ENCODE data around the gene NNAT.
"Not testable (repeated sequence)": the region's sequence is repeated elsewhere in the genome, so short reads cannot be mapped to it uniquely, and the experiment has no call there.

The NNAT gene

GRCh38 chr20:37550101-37550920, 29.3 kb downstream of the NNAT start:
- H3K9me3 ChIP-seq (ENCODE audit: control insufficient read depth in 1 of 2, low read length in 2 of 2); H3K4me3 ChIP-seq (ENCODE audit: low read depth in 1 of 2, low read length in 2 of 2); H3K4me1 ChIP-seq (ENCODE audit: control insufficient read depth in 1 of 2, insufficient read depth in 2 of 2, low read length in 2 of 2); H3K36me3 ChIP-seq (ENCODE audit: control insufficient read depth in 1 of 2, insufficient read depth in 2 of 2, low read length in 2 of 2); H3K27ac ChIP-seq (ENCODE audit: low read length); H3K27me3 ChIP-seq (ENCODE audit: low read depth, low read length): not testable (repeated sequence)

DNA sequence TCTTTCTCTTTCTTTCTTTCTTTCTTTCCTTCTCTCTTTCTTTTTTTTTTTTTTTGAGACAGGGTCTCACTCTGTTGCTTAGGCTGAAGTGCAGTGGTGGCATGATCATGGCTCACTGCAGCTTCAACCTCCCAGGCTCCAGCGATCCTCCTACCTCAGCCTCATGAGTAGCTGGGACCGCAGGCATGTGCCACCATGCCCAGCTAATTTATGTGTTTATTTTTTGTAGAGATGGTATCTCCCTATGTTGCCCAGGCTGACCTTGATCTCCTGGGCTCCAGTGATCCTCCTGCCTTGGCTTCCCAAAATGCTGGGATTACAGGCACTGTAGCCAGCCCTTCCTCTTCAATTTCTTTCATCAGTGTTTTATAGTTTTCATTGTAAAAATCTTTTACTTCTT, 30.6 kb downstream of the NNAT start:
- H3K4me3 ChIP-seq (ENCODE audit: low read depth in 1 of 2, low read length in 2 of 2); H3K9me3 ChIP-seq (ENCODE audit: control insufficient read depth in 1 of 2, low read length in 2 of 2); H3K4me1 ChIP-seq (ENCODE audit: control insufficient read depth in 1 of 2, insufficient read depth in 2 of 2, low read length in 2 of 2); H3K27me3 ChIP-seq (ENCODE audit: low read depth, low read length); H3K27ac ChIP-seq (ENCODE audit: low read length); H3K36me3 ChIP-seq (ENCODE audit: control insufficient read depth in 1 of 2, insufficient read depth in 2 of 2, low read length in 2 of 2): not testable (repeated sequence)

GRCh38 chr20:37552415-37552814, 31.4 kb downstream of the NNAT start:
- no peak overlapping the region for H3K4me3 ChIP-seq (ENCODE audit: low read depth in 1 of 2, low read length in 2 of 2)
- no peak overlapping the region for H3K27ac ChIP-seq (ENCODE audit: low read length)
- no peaks in the 10 kb centered on the region for H3K27me3 ChIP-seq (ENCODE audit: low read depth, low read length)

GRCh38 chr20:37554721-37555298, 33.8 kb downstream of the NNAT start:
- not testable (repeated sequence) for H3K4me3 ChIP-seq (ENCODE audit: low read depth in 1 of 2, low read length in 2 of 2); H3K27me3 ChIP-seq (ENCODE audit: low read depth, low read length); H3K4me1 ChIP-seq (ENCODE audit: control insufficient read depth in 1 of 2, insufficient read depth in 2 of 2, low read length in 2 of 2); H3K9me3 ChIP-seq (ENCODE audit: control insufficient read depth in 1 of 2, low read length in 2 of 2); H3K27ac ChIP-seq (ENCODE audit: low read length); H3K36me3 ChIP-seq (ENCODE audit: control insufficient read depth in 1 of 2, insufficient read depth in 2 of 2, low read length in 2 of 2)

More at GRCh38 chr20:37552415-37552814, 31.4 kb downstream of the NNAT start:
- Histone ChIP-seq H3K36me3 (ENCODE audit: control insufficient read depth in 1 of 2, insufficient read depth in 2 of 2, low read length in 2 of 2) (no peaks in the 10 kb centered on the region), H3K4me1 (ENCODE audit: control insufficient read depth in 1 of 2, insufficient read depth in 2 of 2, low read length in 2 of 2) (no peaks in the 10 kb centered on the region), H3K9me3 (ENCODE audit: control insufficient read depth in 1 of 2, low read length in 2 of 2) (no peaks in the 10 kb centered on the region)

DNA sequence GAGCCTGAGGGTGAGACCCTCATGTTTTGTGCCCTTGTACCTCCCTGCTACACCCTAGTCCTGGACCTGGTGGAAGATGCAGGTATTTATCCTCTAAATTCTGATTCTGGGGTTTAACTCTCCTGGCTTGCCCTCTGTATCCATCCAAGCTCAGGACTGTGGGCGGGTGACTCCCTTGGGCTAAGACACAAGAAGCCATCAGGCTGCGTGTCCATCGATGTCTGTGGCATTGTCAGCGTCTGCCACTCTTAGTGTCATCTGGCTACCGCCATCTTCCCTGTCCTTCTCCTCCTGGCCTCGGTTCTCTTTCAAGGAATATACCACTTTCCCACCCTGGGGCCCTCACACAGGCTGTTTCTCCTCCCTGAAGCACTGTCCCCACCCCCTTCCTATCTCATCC, 35.5 kb downstream of the NNAT start:
- Histone ChIP-seq H3K27ac (ENCODE audit: low read length) (no peak overlapping the region), H3K4me3 (ENCODE audit: low read depth in 1 of 2, low read length in 2 of 2) (no peak overlapping the region), H3K36me3 (ENCODE audit: control insufficient read depth in 1 of 2, insufficient read depth in 2 of 2, low read length in 2 of 2) (no peaks in the 10 kb centered on the region), H3K27me3 (ENCODE audit: low read depth, low read length) (no peaks in the 10 kb centered on the region), H3K4me1 (ENCODE audit: control insufficient read depth in 1 of 2, insufficient read depth in 2 of 2, low read length in 2 of 2) (no peaks in the 10 kb centered on the region), H3K9me3 (ENCODE audit: control insufficient read depth in 1 of 2, low read length in 2 of 2) (no peaks in the 10 kb centered on the region)

GRCh38 chr20:37558306-37558705, 37.3 kb downstream of the NNAT start:
- no peaks in the 10 kb centered on the region for H3K4me1 ChIP-seq (ENCODE audit: control insufficient read depth in 1 of 2, insufficient read depth in 2 of 2, low read length in 2 of 2)
- H3K27me3 ChIP-seq (ENCODE audit: low read depth, low read length), result no peaks in the 10 kb centered on the region
- H3K9me3 ChIP-seq (ENCODE audit: control insufficient read depth in 1 of 2, low read length in 2 of 2), result no peaks in the 10 kb centered on the region
- no peaks in the 10 kb centered on the region for H3K36me3 ChIP-seq (ENCODE audit: control insufficient read depth in 1 of 2, insufficient read depth in 2 of 2, low read length in 2 of 2)
- no peak overlapping the region for H3K4me3 ChIP-seq (ENCODE audit: low read depth in 1 of 2, low read length in 2 of 2)
- H3K27ac ChIP-seq (ENCODE audit: low read length), result no peak overlapping the region

- peaks cover under 1% of the 10 kb centered on the region for H3K27me3 ChIP-seq (ENCODE audit: low read depth, low read length)
These were observed 37.7 kb downstream of the NNAT start for GRCh38 chr20:37558779-37559178.

DNA sequence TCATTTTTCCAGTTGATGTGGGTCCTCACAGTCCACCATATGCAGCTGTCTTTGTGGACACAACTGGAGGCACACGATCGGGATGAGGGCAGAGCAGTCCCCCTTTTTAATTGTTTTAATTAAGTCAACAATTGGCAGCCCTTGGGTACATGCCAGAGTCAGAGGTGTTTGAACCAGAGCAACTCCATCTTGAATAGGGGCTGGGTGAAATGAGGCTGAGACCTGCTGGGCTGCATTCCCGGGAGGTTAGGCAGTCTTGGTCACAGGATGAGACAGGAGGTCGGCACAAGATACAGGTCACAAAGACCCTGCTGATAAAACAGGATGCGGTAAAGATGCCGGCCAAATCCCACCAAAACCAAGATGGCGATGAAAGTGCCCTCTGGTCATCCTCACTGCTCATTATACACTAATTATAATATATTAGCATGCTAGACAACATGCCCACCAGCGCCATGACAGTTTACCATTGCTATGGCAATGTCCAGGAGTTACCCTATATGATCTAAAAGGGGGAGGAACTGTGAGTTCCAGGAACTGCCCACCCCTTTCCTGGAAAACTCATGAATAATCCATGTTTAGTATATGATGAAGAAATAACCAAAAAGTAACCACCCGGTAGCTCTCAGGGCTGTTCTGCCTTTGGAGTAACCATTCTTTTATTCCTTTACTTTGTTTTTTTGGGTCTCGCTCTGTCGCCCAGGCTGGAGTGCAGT, 38.4 kb downstream of the NNAT start:
- Histone ChIP-seq H3K9me3 (ENCODE audit: control insufficient read depth in 1 of 2, low read length in 2 of 2) (no peaks in the 10 kb centered on the region), H3K27me3 (ENCODE audit: low read depth, low read length) (peaks cover 6% of the 10 kb centered on the region), H3K36me3 (ENCODE audit: control insufficient read depth in 1 of 2, insufficient read depth in 2 of 2, low read length in 2 of 2) (no peaks in the 10 kb centered on the region), H3K4me1 (ENCODE audit: control insufficient read depth in 1 of 2, insufficient read depth in 2 of 2, low read length in 2 of 2) (peaks cover 0 to 4% of the 10 kb centered on the region in 2 donors), H3K4me3 (ENCODE audit: low read depth in 1 of 2, low read length in 2 of 2) (no peak overlapping the region), H3K27ac (ENCODE audit: low read length) (no peak overlapping the region)

More at GRCh38 chr20:37558779-37559178, 37.7 kb downstream of the NNAT start:
- no peaks in the 10 kb centered on the region for H3K9me3 ChIP-seq (ENCODE audit: control insufficient read depth in 1 of 2, low read length in 2 of 2)
- no peak overlapping the region for H3K4me3 ChIP-seq (ENCODE audit: low read depth in 1 of 2, low read length in 2 of 2)
- no peaks in the 10 kb centered on the region for H3K36me3 ChIP-seq (ENCODE audit: control insufficient read depth in 1 of 2, insufficient read depth in 2 of 2, low read length in 2 of 2)
- no peak overlapping the region for H3K27ac ChIP-seq (ENCODE audit: low read length)
- no peaks in the 10 kb centered on the region for H3K4me1 ChIP-seq (ENCODE audit: control insufficient read depth in 1 of 2, insufficient read depth in 2 of 2, low read length in 2 of 2)

DNA sequence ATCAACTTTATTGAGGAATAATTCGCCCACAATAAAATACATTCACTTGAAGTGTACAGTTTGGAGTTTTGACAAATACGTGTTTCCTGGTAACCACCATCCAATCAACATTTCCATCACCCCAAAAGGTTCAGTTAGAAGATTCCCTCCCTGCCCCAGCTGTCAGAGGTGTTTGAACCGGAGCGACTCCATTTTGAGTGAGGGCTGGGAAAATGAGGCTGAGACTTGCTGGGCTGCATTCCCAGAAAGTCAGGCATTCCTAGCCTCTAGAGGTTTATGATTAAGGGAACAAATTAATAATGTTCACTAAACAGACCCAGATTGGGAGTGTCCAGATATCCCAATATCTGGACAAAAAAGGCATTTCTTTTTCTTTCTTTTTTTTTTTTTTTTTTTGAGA, 39.6 kb downstream of the NNAT start:
- no peaks in the 10 kb centered on the region for H3K9me3 ChIP-seq (ENCODE audit: control insufficient read depth in 1 of 2, low read length in 2 of 2)
- H3K27ac ChIP-seq (ENCODE audit: low read length), result no peak overlapping the region
- peaks cover 0 to 7% of the 10 kb centered on the region in 2 donors for H3K4me1 ChIP-seq (ENCODE audit: control insufficient read depth in 1 of 2, insufficient read depth in 2 of 2, low read length in 2 of 2)
- H3K4me3 ChIP-seq (ENCODE audit: low read depth in 1 of 2, low read length in 2 of 2), result no peak overlapping the region
- peaks cover 13% of the 10 kb centered on the region for H3K27me3 ChIP-seq (ENCODE audit: low read depth, low read length)
- no peaks in the 10 kb centered on the region for H3K36me3 ChIP-seq (ENCODE audit: control insufficient read depth in 1 of 2, insufficient read depth in 2 of 2, low read length in 2 of 2)

- H3K27ac ChIP-seq (ENCODE audit: low read length), result no peak overlapping the region
- no peaks in the 10 kb centered on the region for H3K36me3 ChIP-seq (ENCODE audit: control insufficient read depth in 1 of 2, insufficient read depth in 2 of 2, low read length in 2 of 2)
- peaks cover 0 to 7% of the 10 kb centered on the region in 2 donors for H3K4me1 ChIP-seq (ENCODE audit: control insufficient read depth in 1 of 2, insufficient read depth in 2 of 2, low read length in 2 of 2)
- no peaks in the 10 kb centered on the region for H3K9me3 ChIP-seq (ENCODE audit: control insufficient read depth in 1 of 2, low read length in 2 of 2)
- H3K27me3 ChIP-seq (ENCODE audit: low read depth, low read length), result peaks cover 13% of the 10 kb centered on the region
- H3K4me3 ChIP-seq (ENCODE audit: low read depth in 1 of 2, low read length in 2 of 2), result no peak overlapping the region
These were observed 41.8 kb downstream of the NNAT start for GRCh38 chr20:37562695-37563480.

DNA sequence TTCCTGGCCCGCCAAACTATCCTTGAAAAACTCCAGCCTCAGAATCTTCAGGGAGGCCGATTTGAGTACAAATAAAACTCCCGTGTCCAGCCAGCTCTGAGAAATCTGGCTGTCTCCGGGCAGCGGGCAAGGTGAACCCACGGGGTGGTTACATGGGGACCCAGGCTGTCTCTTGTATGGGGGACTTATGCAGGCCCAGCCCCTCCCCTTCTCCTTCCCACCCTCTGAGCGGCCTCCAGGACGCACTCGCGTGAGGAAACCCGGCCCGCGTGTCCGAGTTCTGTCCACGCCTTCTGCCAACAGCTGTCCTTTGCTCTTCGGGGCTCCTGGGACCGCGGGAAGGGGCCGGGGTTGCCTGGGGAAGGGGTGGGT, 43.0 kb downstream of the NNAT start:
- Histone ChIP-seq H3K9me3 (ENCODE audit: control insufficient read depth in 1 of 2, low read length in 2 of 2) (no peaks in the 10 kb centered on the region), H3K4me1 (ENCODE audit: control insufficient read depth in 1 of 2, insufficient read depth in 2 of 2, low read length in 2 of 2) (peaks cover 0 to 7% of the 10 kb centered on the region in 2 donors), H3K4me3 (ENCODE audit: low read depth in 1 of 2, low read length in 2 of 2) (no peak overlapping the region), H3K27ac (ENCODE audit: low read length) (no peak overlapping the region), H3K27me3 (ENCODE audit: low read depth, low read length) (peaks cover 13% of the 10 kb centered on the region), H3K36me3 (ENCODE audit: control insufficient read depth in 1 of 2, insufficient read depth in 2 of 2, low read length in 2 of 2) (no peaks in the 10 kb centered on the region)

All from muscle layer of duodenum (tissue), 2 donors.